GM18526 (cell line): ENCODE measurements around the gene SLC16A14.

Experiments used
- POLR2A ChIP-seq: IDR thresholded peaks from 3 replicates; pipeline ENCODE4 v1.6.1; 2011; ENCODE audit not compliant: insufficient read length; ENCODE audit errors: extremely low read depth

SLC16A14 gene

GRCh38 chr2:229996320-229996719 is 72.4 kb downstream of the SLC16A14 start:
- no peak for TF ChIP-seq POLR2A

- no peak for TF ChIP-seq POLR2A
Observed at GRCh38 chr2:229993236-229993635, 75.5 kb downstream of the SLC16A14 start.
